ENCODE results near the gene ZNF622. TPM values are rescaled to one million over a fixed set of nuclear protein-coding genes. Genes with fewer than 3 reads are reported as not detected.

ZNF622 gene
- total and polyA plus RNA-seq, 4 donors = 15.0 to 33.0 (median 25.6) TPM

GRCh38 chr5:16484081-16484480, 18.5 kb upstream of the ZNF622 start:
- Histone ChIP-seq H3K4me1 (ENCODE audit: control insufficient read depth in 5 of 5, insufficient read depth in 5 of 5, low read length in 5 of 5) (peaks cover 0 to 10% (median 0%) of the 10 kb centered on the region in 5 donors), H3K4me3 (no peak overlapping the region), H3K27me3 (ENCODE audit: control insufficient read depth in 3 of 3, insufficient read depth in 3 of 3, low read length in 2 of 3) (no peaks in the 10 kb centered on the region), H3K36me3 (ENCODE audit: control insufficient read depth in 4 of 4, insufficient read depth in 4 of 4, low read length in 4 of 4) (no peaks in the 10 kb centered on the region), H3K9ac (ENCODE audit: insufficient read depth in 1 of 2, low read length in 2 of 2) (no peak overlapping the region), H3K27ac (ENCODE audit: low read depth in 1 of 2, low read length in 1 of 2) (no peak overlapping the region), H3K9me3 (ENCODE audit: control insufficient read depth in 4 of 4, insufficient read depth in 3 of 4, low read length in 3 of 4) (no peaks in the 10 kb centered on the region)
- 81 to 86% methylated on average over 1 of the region's 1 CpG for WGBS, 2 donors
- TF ChIP-seq CTCF (IDR thresholded peaks at IDR 0.05; ENCODE audit: control extremely low read depth, extremely low read depth) = no peak
- ATAC-seq (ENCODE audit: insufficient read depth, low FRiP score) (no peak), DNase-seq (no peak)

GRCh38 chr5:16483361-16483760, 17.8 kb upstream of the ZNF622 start:
- DNase-seq (no peak), ATAC-seq (ENCODE audit: insufficient read depth, low FRiP score) (no peak)
- Histone ChIP-seq H3K27ac (ENCODE audit: low read depth in 1 of 2, low read length in 1 of 2) (peak overlapping the region in 1 of 2 donors; percentile 40), H3K9ac (ENCODE audit: insufficient read depth in 1 of 2, low read length in 2 of 2) (no peak overlapping the region), H3K4me1 (ENCODE audit: control insufficient read depth in 5 of 5, insufficient read depth in 5 of 5, low read length in 5 of 5) (peaks cover 0 to 10% (median 0%) of the 10 kb centered on the region in 5 donors), H3K27me3 (ENCODE audit: control insufficient read depth in 3 of 3, insufficient read depth in 3 of 3, low read length in 2 of 3) (no peaks in the 10 kb centered on the region), H3K36me3 (ENCODE audit: control insufficient read depth in 4 of 4, insufficient read depth in 4 of 4, low read length in 4 of 4) (no peaks in the 10 kb centered on the region), H3K9me3 (ENCODE audit: control insufficient read depth in 4 of 4, insufficient read depth in 3 of 4, low read length in 3 of 4) (no peaks in the 10 kb centered on the region), H3K4me3 (no peak overlapping the region)
- TF ChIP-seq CTCF (IDR thresholded peaks at IDR 0.05; ENCODE audit: control extremely low read depth, extremely low read depth) = no peak

GRCh38 chr5:16482891-16483290, 17.3 kb upstream of the ZNF622 start:
- no peak overlapping the region for H3K27ac ChIP-seq (ENCODE audit: low read depth in 1 of 2, low read length in 1 of 2)
- H3K4me3 ChIP-seq = no peak overlapping the region
- WGBS, 2 donors = 86 to 97% methylated on average over 2 of the region's 2 CpGs
- no peak for TF ChIP-seq CTCF (IDR thresholded peaks at IDR 0.05; ENCODE audit: control extremely low read depth, extremely low read depth)
- DNase-seq (no peak), ATAC-seq (ENCODE audit: insufficient read depth, low FRiP score) (no peak)
- no peaks in the 10 kb centered on the region for H3K36me3 ChIP-seq (ENCODE audit: control insufficient read depth in 4 of 4, insufficient read depth in 4 of 4, low read length in 4 of 4)
- H3K9ac ChIP-seq (ENCODE audit: insufficient read depth in 1 of 2, low read length in 2 of 2) = no peak overlapping the region
- H3K9me3 ChIP-seq (ENCODE audit: control insufficient read depth in 4 of 4, insufficient read depth in 3 of 4, low read length in 3 of 4) = no peaks in the 10 kb centered on the region
- peaks cover 0 to 10% (median 0%) of the 10 kb centered on the region in 5 donors for H3K4me1 ChIP-seq (ENCODE audit: control insufficient read depth in 5 of 5, insufficient read depth in 5 of 5, low read length in 5 of 5)
- no peaks in the 10 kb centered on the region for H3K27me3 ChIP-seq (ENCODE audit: control insufficient read depth in 3 of 3, insufficient read depth in 3 of 3, low read length in 2 of 3)
